HG03520 (cell line): Measurements from ENCODE around the gene NKX2-8.

Source experiments
- ATAC-seq: cut with Tn5 transposase; IDR thresholded peaks from one replicate; pipeline ENCODE4 v1.9.1; 2021; ENCODE audit warnings: mild to moderate bottlenecking, moderate library complexity; ENCODE audit not compliant: unreplicated experiment

NKX2-8 gene

DNA sequence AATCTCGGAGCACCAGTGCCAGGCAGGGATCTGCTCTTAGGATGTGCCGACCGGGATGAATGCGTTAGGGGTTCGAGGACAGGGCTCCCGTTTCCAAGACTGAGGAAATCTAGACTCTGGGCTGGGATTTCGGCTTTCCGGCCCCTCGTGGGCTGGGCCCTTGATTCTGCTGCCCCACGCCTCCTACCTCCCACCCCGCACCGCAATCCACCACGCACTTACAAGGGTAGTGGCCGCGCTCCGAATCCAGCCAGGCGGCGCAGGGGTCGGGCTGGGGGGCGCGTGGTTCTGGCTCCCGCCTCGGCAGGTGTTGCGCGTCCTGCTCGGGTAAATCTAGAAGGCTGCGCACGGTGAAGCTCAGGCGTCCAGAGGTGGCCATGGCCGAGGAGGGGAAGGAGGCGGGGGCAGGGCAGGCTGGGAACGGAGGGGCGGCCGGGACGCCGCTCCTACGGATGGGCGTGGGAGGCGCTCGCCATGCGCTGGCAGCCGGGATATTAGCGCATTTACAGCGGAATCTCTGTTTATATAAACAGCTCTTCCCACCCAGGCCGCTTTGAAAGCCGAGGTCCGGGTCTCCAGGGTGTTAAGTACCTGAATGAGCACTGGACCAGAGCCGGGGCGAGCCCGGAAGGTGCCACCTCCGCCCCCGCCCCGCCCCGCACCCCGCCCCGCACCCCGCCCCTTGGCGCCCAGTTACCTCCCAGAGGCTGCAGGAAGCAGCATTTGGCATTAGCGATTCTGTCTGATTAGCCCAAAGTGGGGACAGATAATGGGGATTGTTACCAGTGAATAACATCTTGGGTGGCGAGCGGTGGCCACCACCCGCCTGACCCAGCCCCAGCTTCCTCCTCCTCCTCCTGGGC, at the start of gene NKX2-8:
Gene NKX2-8, minus strand, starts transcription at position 604 of the 863 bp plus-strand sequence. Its CDS starts 225 bp downstream, at position 379.
- ATAC-seq: no peak

DNA sequence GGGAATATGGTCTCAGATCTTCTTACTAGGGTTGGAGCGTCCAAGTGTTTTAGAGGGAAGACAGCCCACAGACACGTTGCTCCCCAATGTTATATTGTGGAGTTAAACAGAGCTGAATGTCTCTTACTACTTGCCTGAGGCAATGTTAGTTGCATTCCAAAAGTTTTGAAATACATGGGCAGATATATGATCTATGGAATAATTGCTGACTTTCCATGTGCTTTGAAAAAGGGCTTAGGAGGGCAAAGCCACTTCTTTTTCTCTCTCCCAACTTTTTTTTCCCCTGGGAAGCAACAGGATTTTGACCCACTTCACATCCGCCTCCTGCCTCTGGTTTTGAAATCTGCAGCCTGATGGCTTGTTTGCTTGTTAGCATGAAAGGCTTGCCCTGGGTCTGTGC, 45.6 kb upstream of the NKX2-8 start:
- no peak for ATAC-seq

GRCh38 chr14:36626151-36626550, 43.7 kb upstream of the NKX2-8 start:
- ATAC-seq: no peak

DNA sequence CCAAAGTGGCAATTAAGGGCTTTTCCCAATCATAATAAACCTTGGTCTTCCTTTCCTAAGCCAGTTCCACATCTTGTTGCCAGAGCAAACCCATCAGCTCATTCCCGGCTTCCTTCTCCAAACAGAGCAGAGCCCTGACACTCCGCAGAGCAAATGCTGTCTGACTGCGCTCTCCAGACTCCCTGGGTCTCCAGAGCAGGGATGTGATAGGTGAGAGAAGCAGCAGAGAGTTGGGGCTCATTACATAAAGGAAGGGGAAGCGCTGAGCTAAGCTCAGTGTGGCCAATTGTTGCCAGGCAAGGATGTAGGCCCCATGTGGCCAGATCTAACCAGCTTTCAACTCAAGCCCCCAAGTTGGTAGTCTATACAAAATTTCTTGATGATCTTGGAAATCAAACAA, 43.0 kb upstream of the NKX2-8 start:
- ATAC-seq: no peak

DNA sequence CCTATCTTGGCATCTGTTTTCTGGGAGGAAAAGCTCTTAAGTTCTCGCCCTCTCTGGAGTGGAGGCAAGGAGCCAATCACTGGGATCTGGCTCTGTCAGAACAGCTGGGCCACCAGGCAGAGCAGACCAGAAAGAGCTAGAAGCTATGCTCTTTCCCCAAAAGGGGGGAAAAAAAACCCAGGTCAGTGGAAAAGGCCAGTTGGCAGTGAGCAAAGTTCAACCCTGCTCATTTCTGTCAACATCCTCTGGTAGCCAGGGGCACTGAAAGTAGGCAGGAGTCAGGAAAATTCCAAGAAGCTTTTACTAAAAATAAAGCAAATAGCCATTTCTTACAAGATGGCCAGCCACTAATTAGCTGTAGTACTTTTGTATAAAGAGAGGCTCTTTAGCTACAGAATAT, 42.6 kb upstream of the NKX2-8 start:
- ATAC-seq: no peak

GRCh38 chr14:36619853-36620252, 37.4 kb upstream of the NKX2-8 start:
- no peak for ATAC-seq

GRCh38 chr14:36619131-36619530, 36.7 kb upstream of the NKX2-8 start:
- ATAC-seq: no peak

DNA sequence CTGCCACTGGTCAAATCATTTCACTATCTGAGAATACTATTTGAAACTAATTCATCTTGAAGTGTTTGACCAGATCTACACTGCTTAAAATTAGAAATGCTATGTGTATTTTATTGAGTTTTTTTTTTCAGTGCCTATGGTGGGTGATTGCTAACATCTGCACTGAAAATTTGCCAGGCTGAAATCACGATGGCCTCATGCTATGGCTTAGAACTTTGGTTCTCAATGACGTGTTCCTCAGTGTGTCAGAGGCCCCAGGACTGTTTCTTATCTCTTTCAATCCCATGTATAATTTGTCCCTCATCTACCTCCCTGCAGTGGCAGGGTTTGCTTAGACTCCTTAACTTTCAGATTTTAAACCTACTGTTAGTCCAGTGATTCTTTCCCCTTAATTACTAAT, 36.2 kb upstream of the NKX2-8 start:
- no peak for ATAC-seq

- no peak for ATAC-seq
Observed at GRCh38 chr14:36617824-36618223, 35.4 kb upstream of the NKX2-8 start.

- ATAC-seq: no peak
Observed at GRCh38 chr14:36605506-36605857, 23.1 kb upstream of the NKX2-8 start.

- peak; percentile 55 for ATAC-seq
Observed at GRCh38 chr14:36604757-36605505, 22.5 kb upstream of the NKX2-8 start.

- no peak for ATAC-seq
Observed at GRCh38 chr14:36600431-36600830, 18.0 kb upstream of the NKX2-8 start.

DNA sequence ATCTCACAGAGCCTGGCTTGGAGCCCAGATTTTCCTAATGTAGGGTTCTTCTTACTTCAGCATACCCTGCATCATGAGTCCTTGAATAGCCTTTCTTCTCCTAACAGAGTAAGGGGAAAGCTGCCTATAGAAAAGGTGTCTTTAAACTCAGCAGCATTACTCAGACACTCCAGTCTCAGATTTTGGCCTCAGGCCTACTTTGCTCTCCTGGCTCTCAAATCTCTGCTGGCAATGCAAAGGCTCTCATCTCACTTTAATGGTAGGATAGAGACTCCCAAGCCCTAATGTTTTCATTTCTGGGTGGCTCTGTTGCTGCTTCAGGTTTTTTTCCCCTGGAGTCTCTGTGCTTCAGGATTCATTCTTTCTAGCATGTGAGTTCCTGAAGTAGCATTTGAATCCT, 9.1 kb upstream of the NKX2-8 start:
- no peak for ATAC-seq

DNA sequence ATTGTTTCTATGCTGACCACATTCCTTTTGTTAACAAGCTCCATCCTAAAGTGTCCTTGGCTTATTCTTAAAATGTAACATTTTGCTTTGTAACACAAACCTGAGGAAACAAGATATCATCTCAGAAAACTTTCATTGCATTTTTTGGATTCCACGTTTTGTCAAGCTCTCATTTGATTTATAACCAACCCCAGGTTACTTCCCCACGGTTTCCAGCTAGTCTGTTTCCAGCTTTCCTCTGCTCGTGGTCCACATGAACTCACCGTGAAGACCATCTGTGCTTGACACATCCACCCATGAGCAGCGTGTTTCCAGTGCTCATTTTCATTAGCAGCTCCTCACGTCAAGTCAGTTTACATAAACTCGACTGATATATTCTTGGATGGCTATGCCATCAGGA, 6.4 kb upstream of the NKX2-8 start:
- ATAC-seq: no peak

- ATAC-seq: no peak
Observed at GRCh38 chr14:36588119-36588518, 5.7 kb upstream of the NKX2-8 start.

DNA sequence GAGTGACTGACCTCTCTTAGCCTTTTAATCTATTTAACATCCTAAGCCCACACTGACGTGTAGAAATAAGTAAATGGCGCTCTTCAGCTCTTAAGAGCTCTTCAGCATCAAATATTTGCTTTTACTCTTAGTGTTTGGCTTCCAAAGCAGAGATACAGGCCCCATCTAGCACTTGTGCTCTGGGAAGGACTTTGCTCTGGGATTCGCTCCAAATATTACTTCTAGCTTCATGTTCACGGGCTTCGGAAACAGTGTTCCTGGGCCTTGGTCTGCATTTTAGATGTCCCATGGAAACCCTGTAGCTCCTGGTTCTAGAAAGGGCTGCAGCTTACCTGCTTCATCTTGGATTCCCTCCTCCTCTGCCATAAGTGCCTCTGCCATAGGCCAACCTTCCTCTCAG, 2.7 kb upstream of the NKX2-8 start:
- no peak for ATAC-seq

DNA sequence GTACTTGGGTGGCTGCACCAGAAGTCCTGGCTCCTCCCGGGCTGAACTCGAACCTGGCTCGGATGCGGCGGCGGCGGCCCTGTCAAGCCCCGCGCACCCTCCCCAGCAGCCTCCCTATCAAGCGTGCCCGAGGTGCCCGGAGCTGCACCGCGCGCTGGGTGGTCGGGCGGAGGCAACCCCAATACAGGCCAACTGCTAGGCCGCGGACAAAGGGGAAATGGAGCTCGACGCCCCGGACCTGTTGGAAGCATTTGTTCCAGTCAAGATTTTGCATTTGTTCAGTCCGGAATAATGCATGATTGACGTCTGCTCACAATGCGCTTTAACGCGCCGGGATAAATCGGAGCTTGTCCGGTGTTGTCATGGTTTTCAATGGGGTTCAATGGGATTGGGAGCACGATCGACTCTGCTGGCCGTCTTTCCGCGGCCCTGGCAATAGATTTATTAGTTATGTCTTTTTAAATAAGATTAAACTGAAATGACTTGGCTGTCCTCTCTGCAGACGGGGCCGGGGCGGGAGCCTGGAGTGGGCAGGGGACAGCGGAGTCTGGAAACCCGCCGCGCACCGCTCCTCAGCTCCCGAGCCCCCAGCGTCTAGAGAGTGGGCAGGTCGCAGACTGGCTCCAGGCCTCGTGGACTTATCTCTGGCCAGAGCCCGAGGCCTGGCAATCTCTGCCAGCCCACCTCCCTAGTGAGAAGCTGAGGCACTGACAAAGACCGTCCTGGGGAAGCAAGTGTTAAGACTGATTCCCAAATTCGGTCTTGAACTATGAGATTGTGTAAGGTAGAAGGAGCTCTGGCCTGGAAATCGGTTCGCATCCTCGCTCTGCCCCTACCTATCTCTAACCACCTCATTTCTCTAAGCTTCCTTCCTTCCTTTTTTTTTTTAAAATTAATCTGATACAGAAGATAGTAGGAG, 1.7 kb upstream of the NKX2-8 start:
- no peak for ATAC-seq

DNA sequence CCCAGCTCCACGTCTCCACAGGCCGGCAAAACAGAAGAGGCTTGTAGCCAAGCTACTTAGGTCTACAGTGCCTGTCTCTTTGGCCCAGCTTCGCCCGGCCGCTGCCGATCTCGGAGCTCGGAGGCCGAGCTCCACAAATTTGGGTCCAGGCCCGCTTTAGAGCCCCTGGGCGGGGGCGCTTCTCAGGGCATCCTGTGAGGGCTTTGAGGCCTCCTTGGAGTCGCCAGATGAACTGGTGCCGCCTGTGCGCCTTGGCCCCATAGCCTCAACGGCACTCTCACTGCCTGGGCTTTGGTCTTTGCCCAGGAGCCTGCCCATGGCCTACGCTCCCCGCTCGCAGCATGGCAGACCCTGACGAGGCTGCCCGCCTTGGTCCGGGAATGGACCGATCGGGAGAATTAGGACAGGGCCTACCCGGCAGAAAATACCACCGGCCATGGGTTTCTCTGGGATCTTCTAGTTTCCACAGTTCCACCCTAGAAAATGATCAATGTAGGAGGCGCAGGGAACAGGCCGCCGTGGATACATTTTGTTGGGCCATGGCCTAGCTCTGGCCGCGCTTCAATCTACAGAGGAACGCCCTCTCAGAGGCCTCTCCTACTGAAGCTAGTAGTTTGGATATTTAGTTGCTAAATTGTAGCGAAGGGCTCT, 953 bp upstream of the NKX2-8 start:
- ATAC-seq: no peak

GRCh38 chr14:36582874-36583241, 444 bp upstream of the NKX2-8 start:
- no peak for ATAC-seq

GRCh38 chr14:36580856-36581831, 1.3 kb downstream of the NKX2-8 start:
- no peak for ATAC-seq
